Activated CD4-positive, alpha-beta T cell treated with anti-CD3 and anti-CD28 coated beads for 1 hour (primary cell): ENCODE results near the gene ABHD17C.
"Not testable (repeated sequence)": the region's sequence is repeated elsewhere in the genome, so short reads cannot be mapped to it uniquely, and the experiment has no call there.

Experiments used
- DNase-seq: peaks from one replicate; pipeline ENCODE4 v3.0.0-alpha.2; 2020

Gene ABHD17C

DNA sequence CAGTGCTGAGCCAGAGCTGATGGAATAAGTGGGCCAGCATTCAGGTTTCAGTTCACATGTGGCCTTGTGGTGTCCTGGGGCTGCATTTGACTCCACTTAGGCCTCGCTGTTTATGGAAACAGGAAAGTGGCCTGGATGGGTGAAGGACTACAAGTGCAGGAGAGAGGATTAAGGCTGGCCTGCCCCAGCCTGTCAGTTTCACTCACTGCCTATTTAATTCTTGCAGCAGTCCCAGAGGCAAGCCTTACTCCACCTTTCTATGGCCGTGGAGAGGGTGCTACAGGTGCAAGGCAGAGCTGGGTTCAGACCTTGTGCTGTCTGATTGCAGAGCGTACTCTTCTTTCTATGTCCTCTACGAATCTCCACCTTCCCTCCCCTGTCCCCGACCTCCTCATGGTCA lies 37.7 kb downstream of the ABHD17C start:
- DNase-seq, result no peak

DNA sequence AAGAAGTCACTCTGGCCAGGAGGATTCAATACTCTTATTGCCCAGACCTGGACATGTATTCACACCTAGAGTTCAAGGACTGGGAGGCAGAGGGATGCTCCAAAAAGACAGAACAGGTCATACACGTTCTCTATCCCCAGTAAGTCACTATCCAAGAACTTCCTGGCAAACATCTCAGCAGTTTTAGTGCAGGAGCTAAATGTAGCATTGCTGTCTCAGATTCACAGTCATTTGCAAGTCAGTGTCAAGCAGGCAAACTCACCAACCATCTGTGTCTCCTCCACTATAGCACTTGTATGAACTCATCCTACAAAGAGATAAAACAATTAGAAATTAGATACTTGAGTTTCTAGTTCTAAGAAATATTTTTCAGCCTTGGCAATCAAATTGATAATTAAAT lies 38.4 kb downstream of the ABHD17C start:
- no peak for DNase-seq

DNA sequence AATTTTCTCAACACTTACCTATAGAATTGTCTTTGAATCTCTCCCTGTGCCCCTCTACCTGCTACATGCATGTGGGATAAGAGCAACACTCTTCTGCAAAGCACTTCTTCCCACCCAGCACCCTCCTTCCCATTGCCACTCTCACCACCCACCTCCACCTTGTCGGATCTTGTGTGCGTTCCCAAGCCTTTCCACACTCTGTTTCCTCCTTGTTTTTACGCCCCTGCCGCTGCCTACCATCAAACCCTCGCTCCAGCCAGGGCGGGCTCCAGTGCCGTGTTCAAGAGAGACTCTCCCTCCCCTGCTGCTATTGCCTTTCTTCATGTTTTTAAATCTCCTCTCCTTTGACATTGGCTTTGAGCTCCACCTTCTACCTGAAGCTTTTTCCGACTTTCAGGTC lies 40.2 kb downstream of the ABHD17C start:
- no peak for DNase-seq

DNA sequence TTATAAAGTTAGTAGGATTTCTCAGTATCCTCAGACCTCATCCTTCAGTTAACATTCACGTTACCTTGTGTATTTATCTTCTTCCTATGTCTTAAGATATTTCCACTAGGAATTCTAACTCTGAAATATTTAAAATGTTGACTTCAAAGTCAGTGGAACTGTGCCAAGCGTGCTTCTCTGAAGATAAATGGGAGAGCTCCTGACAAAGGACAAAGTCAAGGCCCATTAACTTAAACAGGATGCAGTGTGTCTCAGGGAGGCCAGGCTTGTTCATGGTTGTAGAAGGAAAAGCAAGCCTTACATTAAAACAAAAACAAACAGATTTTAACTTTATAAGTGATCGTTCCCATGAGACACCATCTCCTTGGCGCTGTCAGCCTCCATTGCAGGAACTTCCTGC lies 41.5 kb downstream of the ABHD17C start:
- DNase-seq, result no peak

DNA sequence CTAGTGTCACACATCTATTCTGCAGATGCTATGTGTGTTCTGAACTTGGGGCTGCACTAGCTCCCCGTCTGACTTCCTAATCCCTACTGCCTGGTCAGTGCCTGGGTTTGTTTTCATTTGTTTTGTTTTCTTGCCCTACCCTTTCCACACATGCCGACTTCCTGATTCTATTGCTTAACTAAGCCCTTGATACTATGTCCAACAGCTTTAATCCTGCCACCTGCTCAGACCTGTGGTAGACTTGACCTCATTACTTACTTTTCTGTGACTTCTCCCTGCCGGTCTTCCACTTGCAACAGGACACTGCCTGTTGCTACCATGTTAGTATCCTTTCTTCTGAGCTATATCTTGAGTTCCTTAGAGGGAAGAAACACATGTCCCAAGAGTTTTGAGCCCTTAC lies 44.8 kb downstream of the ABHD17C start:
- DNase-seq, result no peak

DNA sequence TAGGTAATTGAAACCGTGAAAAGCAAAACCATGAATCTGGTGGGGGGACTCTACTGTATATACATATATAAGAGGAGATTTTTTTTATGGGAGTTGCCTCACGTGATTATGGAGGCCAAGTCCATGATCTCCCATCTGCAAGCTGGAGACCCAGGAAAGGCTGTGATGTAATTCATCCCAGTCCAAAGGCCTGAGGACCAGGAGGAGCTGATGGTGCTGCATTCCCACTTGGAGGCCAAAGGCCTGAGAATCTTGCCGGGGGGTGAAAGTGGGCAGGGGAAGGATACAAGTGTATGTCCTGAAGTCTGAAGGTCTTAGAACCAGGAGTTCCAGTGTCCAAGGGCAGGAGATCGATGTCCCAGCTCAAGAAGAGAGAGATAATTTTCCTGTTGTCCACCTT lies 47.0 kb downstream of the ABHD17C start:
- DNase-seq, result no peak

DNA sequence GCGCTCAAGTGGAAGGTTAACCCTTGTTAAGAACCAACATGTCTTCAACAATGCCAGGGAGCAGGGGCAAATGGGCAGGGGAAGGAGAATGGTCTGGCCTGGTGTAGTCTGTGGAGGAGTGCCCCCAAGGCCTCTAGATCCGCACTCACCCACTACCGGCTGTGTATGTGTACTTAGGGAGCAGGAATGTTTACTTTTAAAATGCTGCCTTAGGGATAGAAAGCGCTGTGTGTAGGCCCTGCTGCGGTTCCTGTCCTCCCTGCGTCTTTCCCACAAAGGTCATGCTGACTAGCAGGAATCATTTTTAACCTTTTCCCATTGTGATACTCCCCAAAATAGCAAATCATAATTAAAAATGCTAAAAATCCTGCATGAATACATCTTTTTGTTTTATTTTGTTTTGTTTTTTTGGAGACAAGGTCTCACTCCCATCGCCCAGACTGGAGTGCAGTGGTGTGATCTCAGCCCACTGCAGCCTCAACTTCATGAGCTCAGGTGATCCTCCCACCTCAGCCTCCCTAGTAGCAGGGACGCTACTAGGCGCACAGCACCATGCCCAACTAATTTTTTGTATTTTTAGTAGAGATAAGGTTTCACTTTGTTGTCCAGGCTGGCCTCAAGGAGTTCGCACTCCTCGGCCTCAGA lies 48.2 kb downstream of the ABHD17C start:
- DNase-seq, result no peak

DNA sequence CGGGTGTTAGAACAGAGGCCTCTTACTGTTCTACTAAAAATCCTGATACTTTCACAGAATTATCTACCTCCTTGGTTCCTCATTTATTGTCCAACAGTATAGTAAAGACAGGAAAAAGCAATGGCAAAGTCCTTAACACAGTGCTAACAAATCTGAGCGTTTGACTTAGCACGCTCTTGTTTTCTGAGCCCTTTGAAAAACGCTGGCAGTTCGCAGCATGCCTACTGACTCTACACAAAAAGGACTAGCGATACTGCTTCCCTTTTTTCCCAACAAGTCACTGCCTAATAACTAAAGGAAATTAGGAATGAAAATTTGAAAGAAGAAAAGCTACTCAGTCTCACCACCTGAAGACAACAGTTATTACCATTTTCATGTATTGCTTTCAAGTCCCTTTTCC lies 49.3 kb downstream of the ABHD17C start:
- no peak for DNase-seq

DNA sequence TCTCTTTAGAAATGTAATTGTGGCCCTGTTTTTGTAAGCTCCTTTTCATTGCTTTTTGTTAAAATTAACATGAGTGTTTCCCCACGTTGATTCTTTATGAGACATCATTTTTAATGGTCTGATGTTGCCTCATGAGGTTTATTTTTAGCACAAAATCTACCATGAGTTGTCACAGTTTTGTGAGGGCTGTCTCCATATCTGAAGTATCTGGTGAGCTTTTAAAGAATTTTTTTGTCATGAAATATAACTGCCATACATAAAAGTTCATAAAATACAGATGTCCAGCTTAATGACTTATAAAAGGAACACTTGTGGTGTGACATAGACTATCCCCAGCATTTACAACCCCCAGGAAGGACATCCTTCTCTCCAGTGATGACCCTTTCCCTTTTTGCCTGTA lies 49.7 kb downstream of the ABHD17C start:
- DNase-seq, result no peak

DNA sequence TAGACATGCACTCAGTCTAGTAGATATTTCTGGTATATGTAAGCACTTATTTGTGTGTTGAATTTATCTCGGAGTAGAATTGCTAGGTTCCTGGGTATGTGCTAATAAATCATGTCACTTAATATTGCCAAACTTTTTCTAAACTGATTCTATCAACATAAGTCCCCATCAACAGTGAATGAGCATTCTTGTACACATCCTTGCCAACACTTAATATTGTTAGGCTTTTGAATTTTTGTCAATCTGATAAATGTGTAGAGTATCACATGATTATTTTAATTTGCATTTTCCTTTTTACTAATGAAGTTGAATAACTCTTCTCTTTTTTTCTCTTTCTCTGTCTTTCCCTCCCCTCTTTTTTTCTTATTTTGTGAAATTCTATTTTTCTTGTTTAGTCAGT lies 50.8 kb downstream of the ABHD17C start:
- no peak for DNase-seq

DNA sequence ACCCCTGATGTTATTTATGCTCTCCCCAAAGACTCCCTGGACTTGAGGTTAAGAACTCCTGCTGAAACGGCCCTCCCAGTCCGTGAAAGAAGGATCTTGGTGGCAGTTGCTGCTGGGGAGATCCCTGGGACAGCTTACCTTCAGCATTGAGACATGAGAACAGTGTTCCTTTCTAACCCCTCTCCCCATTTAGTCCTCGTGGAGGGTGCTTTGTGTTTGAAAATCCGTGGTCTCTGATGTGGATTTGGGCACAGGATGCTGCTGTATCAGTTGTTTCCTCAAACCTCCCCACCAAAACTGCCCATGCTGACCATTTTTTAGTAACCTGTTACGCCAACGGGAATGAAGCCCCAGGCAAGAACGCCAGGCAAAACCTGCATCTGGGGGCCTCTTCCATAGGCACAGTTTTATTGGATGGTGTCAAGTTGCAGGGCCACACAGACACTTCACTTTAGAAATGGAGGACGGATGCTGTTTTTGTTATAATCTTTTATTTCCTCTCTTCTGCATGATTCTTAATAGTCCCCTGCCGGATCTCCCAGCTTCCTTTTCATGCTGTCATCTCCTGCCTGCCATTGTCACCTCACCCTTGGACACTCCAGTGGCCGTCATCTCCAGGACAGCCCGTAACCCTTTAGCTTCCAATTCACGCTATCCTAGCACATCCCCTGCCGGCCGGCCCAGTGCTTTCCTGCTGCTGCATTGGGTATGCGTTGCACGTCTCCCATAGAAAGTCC lies 52.4 kb downstream of the ABHD17C start:
- no peak for DNase-seq

DNA sequence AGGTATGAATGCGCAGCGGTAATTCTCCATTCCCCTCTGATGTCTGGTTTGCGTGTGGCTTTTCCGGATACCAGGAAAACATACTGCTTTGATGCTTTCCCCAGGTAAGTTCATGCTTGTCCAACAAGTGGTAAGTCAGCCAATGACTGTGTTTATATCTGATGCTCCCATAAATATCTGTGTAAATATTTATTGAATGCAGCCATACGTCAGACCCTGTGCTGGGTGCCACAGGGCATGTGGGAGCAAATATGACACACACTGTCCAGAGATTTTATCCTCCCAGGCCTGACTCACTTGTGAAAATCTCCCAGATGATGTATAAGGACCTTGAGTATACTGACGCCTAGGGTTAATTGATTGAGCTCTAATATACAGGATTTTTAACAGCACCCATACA lies 54.5 kb downstream of the ABHD17C start:
- DNase-seq, result no peak

DNA sequence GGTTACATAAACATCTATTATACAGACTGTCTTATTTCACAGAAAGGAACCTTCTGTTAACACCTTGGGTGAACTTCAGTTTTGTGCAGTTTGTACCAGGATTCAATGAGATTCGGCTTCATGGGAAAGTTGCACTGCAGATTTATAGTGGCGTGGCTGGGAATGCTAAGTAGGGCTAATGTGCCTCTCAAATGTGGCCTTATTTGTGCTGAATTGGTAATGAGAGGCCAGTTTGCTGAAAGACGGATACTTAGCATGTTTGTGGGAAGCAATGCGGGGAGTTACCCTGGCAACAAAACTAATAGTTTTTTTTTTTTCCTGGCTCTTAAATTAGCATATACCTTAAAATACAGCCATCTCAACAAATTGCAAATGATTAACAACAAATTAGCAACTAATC lies 55.5 kb downstream of the ABHD17C start:
- no peak for DNase-seq

DNA sequence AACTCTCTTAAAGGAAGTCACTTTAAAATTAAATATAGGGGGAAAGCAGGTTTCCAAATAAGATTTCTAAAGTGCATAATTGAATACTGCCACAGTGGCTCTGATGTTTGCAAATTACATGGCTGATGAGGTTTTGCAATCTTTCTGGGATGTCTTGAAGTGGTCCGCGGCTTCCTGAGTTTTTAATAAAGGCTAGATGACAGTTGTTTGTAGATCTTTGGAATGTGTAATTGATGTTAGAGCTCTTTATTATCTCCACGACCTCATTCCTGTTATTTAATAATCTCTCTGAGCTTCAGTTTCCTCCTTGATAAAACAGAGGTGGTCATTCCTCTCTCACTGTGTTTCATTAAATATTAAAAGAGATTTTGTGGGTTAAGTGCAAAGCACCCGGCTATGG lies 57.1 kb downstream of the ABHD17C start:
- no peak for DNase-seq

DNA sequence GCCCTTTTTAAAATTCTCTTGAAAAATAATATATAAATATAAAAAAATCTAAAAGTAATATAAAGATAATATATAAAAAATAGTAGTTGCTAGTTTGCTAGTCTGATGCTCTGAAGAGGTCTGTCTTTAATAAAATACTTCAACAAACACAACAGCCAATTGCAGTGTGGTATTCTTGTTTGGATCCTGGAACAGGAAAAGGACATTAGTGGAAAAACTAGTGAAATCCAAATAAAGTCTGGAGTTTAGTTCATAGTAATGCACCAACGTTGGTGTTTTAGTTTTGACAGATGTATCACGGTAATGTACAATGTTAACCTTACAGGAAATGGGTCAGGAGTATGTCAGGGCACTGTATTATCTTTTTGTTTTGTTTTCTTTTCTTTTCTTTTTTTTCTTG lies 58.1 kb downstream of the ABHD17C start:
- DNase-seq, result no peak

DNA sequence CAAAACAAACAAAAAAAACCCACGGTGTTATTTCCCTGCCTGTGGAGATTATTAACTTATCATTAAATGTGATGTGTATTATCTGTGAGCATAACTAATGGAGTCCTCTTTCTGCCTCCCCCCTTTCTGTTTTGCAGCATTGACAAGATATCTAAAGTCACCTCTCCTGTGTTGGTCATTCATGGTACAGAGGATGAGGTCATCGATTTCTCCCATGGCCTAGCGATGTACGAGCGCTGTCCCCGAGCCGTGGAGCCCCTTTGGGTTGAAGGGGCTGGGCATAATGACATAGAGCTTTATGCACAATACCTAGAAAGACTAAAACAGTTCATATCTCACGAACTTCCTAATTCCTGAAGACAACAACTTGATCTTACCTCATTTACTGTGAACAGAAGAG lies 58.9 kb downstream of the ABHD17C start:
- no peak for DNase-seq

DNA sequence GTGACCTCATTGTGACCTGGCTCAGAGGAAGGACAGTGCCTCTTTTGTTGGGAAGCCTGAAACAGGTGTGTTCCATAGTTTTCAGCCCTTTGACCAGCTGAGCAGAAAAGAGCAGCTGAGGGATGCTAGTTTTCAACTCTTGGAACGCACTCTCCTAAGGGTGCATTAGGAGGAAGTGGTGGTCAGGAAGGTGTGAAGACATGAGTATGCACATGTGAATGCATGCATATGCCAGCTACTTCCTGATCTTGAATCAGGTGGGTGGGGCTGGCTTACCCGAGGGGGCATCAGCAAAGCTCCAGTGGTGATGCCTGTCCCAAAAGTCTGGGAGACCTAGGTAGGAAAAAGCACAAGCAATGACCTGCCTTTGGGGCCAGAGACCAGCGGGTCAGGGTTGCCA lies 60.8 kb downstream of the ABHD17C start:
- no peak for DNase-seq

DNA sequence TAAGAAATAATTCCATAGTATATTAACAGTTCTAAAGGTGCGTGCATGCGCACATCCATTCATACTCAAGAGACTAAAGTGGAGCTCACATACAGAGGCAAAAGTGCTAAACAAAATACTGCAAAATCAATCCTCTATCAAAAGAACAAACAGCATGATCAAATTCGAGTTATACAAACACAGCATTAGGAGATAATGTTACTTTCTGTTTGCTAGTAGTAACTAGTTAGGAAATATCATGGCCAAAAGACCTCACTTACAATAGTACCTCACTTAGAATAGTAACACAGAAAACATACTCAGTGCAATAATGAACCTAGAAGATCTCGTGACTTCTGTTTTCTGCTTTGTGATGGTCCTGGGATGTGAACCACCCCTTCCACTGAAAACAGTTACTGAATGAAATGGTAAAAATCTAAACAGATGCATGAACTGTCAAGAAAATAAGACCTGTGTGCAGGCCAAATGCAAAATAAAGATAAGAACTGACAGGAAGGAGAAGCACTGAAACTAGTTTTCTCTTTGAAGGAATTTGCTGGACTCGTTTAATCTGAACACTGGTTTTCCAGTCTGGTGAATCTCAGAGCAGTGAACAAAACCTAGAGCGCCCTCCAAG lies 63.1 kb downstream of the ABHD17C start:
- no peak for DNase-seq

DNA sequence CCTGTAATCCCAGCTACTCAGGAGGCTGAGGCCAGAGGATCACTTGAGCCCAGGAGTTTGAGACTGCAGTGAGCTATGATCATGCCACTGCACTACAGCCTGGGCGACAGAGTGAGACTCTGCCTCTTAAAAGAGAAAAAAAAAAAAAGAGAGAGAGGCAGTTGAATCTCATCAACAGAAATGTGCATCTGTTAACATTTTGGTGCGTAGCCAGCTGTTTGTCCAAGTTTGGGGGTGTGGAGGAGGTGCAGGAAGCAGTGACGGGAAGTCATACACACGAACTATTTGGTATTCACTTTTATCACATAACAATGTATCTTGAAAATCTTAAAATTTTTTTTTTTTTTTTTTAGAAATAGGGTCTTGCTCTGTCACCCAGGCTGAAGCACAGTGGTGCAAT lies 65.8 kb downstream of the ABHD17C start:
- DNase-seq, result no peak

DNA sequence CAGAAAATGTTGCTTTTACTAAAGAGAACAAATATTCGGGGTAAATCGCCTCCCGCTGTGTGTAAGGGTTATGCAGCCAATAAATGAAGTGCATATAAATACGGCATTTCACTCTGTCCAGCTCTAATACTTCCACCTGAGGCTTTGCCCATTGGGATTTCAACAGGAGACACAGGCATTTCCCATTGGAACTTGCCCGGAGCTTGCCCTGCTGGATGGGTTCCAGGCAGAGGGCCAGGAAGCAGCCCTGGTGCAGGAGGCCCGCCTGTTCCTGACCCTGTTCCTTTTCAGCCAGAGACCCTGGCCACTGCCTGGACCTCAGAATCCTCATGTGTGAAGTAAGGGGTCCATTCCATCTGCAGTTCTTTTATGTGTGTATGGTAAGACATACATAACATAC lies 66.6 kb downstream of the ABHD17C start:
- DNase-seq, result no peak

DNA sequence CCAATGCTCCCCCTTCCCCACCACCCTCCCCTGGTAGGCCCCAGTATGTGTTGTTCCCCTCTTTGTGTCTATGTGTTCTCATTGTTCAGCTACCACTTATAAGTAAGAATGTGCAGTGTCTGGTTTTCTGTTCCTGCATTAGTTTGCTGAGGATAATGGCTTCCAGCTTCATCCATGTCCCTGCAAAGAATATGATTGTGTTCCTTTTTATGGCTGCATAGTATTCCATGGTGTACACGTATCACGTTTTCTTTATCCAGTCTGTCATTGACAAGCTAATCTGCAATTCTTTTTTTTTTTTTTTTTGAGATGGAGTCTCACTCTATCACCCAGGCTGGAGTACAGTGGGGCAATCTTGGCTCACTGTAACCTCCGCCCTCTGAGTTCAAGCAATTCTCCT lies 68.1 kb downstream of the ABHD17C start:
- DNase-seq, result not testable (repeated sequence)

DNA sequence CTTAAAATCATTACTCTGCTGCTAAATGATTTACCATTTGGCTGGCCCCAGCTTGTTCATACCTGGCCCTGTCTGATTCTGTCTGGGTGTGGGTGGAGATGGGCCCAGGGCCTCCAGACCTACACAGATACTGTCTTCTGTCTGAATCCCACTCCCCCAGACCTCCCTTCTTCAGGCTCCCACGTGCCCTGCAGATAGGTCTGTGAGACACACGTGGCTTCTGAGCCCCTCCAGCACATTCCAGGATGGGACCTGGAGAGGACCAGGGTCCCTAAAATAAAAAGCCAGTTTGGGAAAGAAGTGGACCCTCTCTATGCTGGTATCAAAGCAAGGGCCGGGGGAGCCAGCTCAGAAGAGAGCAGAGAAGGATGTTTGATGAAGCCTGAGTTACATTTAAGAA lies 69.4 kb downstream of the ABHD17C start:
- DNase-seq, result no peak

DNA sequence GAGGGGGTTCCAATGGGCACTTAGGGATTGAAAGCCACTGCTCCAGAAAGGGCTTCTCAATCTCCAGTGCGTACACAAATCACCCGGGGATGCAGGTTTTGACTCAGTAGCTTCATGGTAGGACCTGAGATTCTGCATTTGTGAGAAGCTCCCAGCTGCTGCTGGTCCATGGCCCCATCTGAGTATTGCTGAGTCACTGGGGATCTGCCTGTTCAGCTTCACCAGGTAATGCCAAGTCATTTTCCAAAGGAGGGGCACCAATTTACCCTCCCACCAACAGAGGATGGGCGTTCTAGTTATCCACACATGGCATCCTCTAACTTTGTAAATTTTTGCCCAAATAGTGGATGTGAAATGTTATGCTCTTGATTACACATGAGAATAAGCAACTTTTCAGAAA lies 71.2 kb downstream of the ABHD17C start:
- no peak for DNase-seq

DNA sequence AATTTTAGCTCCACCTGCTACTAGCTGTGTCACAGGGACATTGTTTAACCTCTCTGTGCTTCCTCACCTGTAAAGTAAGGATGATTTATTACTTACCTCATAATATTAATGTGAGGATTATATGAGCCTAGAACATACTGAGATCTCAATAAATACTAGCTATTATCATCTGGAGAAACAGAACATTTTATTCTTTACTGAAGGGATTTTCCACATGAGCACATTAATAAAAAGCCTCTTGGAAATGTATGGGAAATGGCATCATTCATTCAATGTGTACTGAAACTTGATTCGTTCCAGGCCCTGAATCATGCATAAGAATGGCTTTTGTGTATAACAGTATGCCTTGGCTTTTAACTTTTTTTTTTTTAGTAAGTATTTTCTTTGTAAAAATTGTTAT lies 73.0 kb downstream of the ABHD17C start:
- no peak for DNase-seq
